Endodermal cell (in vitro differentiated cells): ENCODE data around the gene TCL1A. TPM values are rescaled to one million over a fixed set of nuclear protein-coding genes. Genes with fewer than 3 reads are reported as not detected.

Experiments used
- DNase-seq: peaks from one replicate; pipeline ENCODE4 v3.0.0-alpha.2; 2017
- H3K27ac ChIP-seq: 2 replicates; pipeline ENCODE4 v1.5.1; 2013; ENCODE audit warnings: mild to moderate bottlenecking, low read depth, low read length, moderate library complexity
- H3K27me3 ChIP-seq: 2 replicates; pipeline ENCODE4 v1.6.1; 2013; ENCODE audit warnings: mild to moderate bottlenecking, low read length, moderate library complexity; ENCODE audit not compliant: insufficient read depth, control insufficient read depth, poor library complexity, severe bottlenecking
- H3K36me3 ChIP-seq: 2 replicates; pipeline ENCODE4 v1.7.0; 2013; ENCODE audit warnings: mild to moderate bottlenecking, low read length, moderate library complexity; ENCODE audit not compliant: control insufficient read depth, insufficient read depth
- H3K4me1 ChIP-seq: one replicate; pipeline ENCODE4 v1.7.0; 2013; ENCODE audit warnings: low read length; ENCODE audit not compliant: control insufficient read depth, insufficient read depth
- H3K4me3 ChIP-seq: 2 replicates; pipeline ENCODE4 v1.5.1; 2013; ENCODE audit warnings: mild to moderate bottlenecking, low read length, moderate library complexity
- H3K9ac ChIP-seq: 2 replicates; pipeline ENCODE4 v1.6.1; 2013; ENCODE audit warnings: mild to moderate bottlenecking, low read length, moderate library complexity; ENCODE audit not compliant: poor library complexity, severe bottlenecking; ENCODE audit errors: extremely low read depth
- H3K9me3 ChIP-seq: 2 replicates; pipeline ENCODE4 v1.6.1; 2013; ENCODE audit warnings: mild to moderate bottlenecking, low read length, moderate library complexity; ENCODE audit not compliant: control insufficient read depth
- H3K27ac Mint-ChIP-seq: 2 replicates; pipeline ENCODE4 v1.8.0; 2020; ENCODE audit warnings: mixed read lengths
- H3K27me3 Mint-ChIP-seq: 2 replicates; pipeline ENCODE4 v1.8.0; 2021; ENCODE audit warnings: mild to moderate bottlenecking, mixed read lengths; ENCODE audit not compliant: insufficient read depth
- H3K36me3 Mint-ChIP-seq: 2 replicates; pipeline ENCODE4 v1.8.0; 2020; ENCODE audit warnings: low read depth, mixed read lengths
- H3K4me1 Mint-ChIP-seq: 2 replicates; pipeline ENCODE4 v1.8.0; 2020; ENCODE audit warnings: mixed read lengths
- H3K4me3 Mint-ChIP-seq: 2 replicates; pipeline ENCODE4 v1.8.0; 2020; ENCODE audit warnings: mild to moderate bottlenecking, moderate library complexity, mixed read lengths
- H3K9me3 Mint-ChIP-seq: 2 replicates; pipeline ENCODE4 v1.8.0; 2020; ENCODE audit warnings: mild to moderate bottlenecking, mixed read lengths
- CTCF ChIP-seq: fragments of 200-600 bp; sonication (generic); conservative IDR thresholded peaks from 2 replicates; pipeline ENCODE4 v1.5.0; 2021; ENCODE audit warnings: antibody characterized with exemption, mild to moderate bottlenecking
- WGBS, 2 experiments: methylation state at CpG; one replicate each; pipeline versions ENCODE4 v1.1.5 to v1.1.7; 2013; ENCODE audit warnings: missing lambda C conversion rate in 2 of 2, mixed read lengths in 1 of 2; ENCODE audit not compliant: insufficient coverage in 1 of 2, insufficient read length in 1 of 2; 5-methylcytosine and 5-hydroxymethylcytosine counted together
- total RNA-seq, 2 donors: library from RNA; stranded (reverse); fragmentation: NEBNext Ultra II Directional in 1 of 2; extraction: Animal tissue kit (Norgen Biotek cat#: 25700) in 1 of 2; gene quantifications; 2 replicates in 1 of 2; 3 replicates in 1 of 2; pipeline ENCODE4 v1.2.1, GENCODE V29; 2021

The TCL1A gene
- total RNA-seq, 2 donors from 2014 or later: 0.53 to 1.8 TPM

GRCh38 chr14:95677179-95677835, 36.6 kb downstream of the TCL1A start:
- Histone ChIP-seq H3K27ac (no peak overlapping the region), H3K27me3 (no peaks in the 10 kb centered on the region), H3K36me3 (no peaks in the 10 kb centered on the region), H3K9me3 (peaks cover 14% of the 10 kb centered on the region), H3K4me3 (no peak overlapping the region), H3K4me1 (no peaks in the 10 kb centered on the region), H3K9ac (no peak overlapping the region)
- H3K9me3 Mint-ChIP-seq: peaks cover 16% of the 10 kb centered on the region
- WGBS, 2 experiments: 93 to 96% methylated on average over 4 of the region's 4 CpGs
- H3K27ac Mint-ChIP-seq: no peak overlapping the region
- no peaks in the 10 kb centered on the region for H3K36me3 Mint-ChIP-seq
- peaks cover 24% of the 10 kb centered on the region for H3K27me3 Mint-ChIP-seq
- DNase-seq: no peak
- peaks cover 14% of the 10 kb centered on the region for H3K4me1 Mint-ChIP-seq
- H3K4me3 Mint-ChIP-seq: no peak overlapping the region
- no peak for TF ChIP-seq CTCF

- H3K9ac ChIP-seq: no peak overlapping the region
- peaks cover 14% of the 10 kb centered on the region for H3K9me3 ChIP-seq
- H3K4me1 ChIP-seq: no peaks in the 10 kb centered on the region
- H3K4me1 Mint-ChIP-seq: peaks cover 18% of the 10 kb centered on the region
- H3K9me3 Mint-ChIP-seq: peaks cover 16% of the 10 kb centered on the region
- no peak overlapping the region for H3K4me3 Mint-ChIP-seq
- 55 to 81% methylated on average over 2 to 4 of the region's 4 CpGs for WGBS, 2 experiments
- peak overlapping the region; percentile 66 for H3K27ac ChIP-seq
- DNase-seq: no peak
- H3K27ac Mint-ChIP-seq: no peak overlapping the region
- no peak for TF ChIP-seq CTCF
- H3K27me3 ChIP-seq: no peaks in the 10 kb centered on the region
- H3K4me3 ChIP-seq: no peak overlapping the region
- H3K36me3 Mint-ChIP-seq: no peaks in the 10 kb centered on the region
- peaks cover 31% of the 10 kb centered on the region for H3K27me3 Mint-ChIP-seq
- H3K36me3 ChIP-seq: no peaks in the 10 kb centered on the region
These were observed 38.4 kb downstream of the TCL1A start for GRCh38 chr14:95675486-95675885.

DNA sequence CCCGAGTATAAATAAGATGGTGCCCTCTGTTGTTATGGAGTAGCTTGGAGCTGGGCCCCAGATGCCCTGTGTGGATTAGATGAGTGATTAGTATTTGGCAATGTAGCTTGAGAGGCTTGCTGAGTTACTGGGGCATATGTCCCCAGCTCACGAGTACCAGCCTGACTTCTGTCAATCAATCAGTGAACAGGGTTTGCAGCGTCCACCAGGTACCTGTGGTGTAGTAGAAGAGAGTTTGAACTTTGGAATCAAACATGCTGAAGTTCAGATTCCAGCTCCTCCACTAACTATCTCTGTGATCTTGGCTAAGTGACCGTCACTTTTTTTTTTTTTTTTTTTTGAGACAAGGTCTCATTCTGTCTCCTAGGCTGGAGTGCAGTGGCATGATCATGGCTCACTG, 39.3 kb downstream of the TCL1A start:
- 83 to 94% methylated on average over 2 to 4 of the region's 4 CpGs for WGBS, 2 experiments
- no peak overlapping the region for H3K9ac ChIP-seq
- no peaks in the 10 kb centered on the region for H3K36me3 ChIP-seq
- no peak overlapping the region for H3K4me3 Mint-ChIP-seq
- H3K36me3 Mint-ChIP-seq: no peaks in the 10 kb centered on the region
- H3K27ac Mint-ChIP-seq: no peak overlapping the region
- H3K4me1 Mint-ChIP-seq: peaks cover 17% of the 10 kb centered on the region
- DNase-seq: no peak
- peaks cover 39% of the 10 kb centered on the region for H3K27me3 Mint-ChIP-seq
- H3K27ac ChIP-seq: no peak overlapping the region
- H3K9me3 ChIP-seq: peaks cover 14% of the 10 kb centered on the region
- no peak overlapping the region for H3K4me3 ChIP-seq
- peaks cover 16% of the 10 kb centered on the region for H3K9me3 Mint-ChIP-seq
- H3K27me3 ChIP-seq: peaks cover 6% of the 10 kb centered on the region
- H3K4me1 ChIP-seq: no peaks in the 10 kb centered on the region
- no peak for TF ChIP-seq CTCF
